Measurements from ENCODE around the gene GTF2H2C_2.
A peak's percentile ranks its signal among the peaks of the same experiment; 100 is the strongest.
"Not testable (repeated sequence)": the region's sequence is repeated elsewhere in the genome, so short reads cannot be mapped to it uniquely, and the experiment has no call there.

GTF2H2C_2 gene

DNA sequence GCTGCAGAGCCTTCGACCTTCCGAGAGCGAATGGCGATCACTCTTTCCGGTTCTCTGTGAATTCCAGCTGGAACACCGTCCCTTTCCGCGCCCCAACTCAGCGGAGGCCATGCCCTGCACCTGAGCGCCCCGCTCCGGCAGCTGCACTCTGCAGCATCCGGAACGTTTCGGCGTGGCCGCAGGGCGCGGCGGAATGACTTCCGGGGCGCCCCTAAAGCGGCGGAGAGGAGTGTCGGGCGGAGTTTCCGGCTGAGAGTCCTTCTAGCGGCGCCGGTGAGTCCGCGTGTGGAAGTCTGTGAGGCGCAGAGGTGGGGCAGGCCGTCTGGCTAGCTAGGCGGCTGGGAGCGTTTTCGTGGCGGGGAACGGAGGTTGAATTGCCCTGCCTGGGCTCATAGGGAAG lies at the start of gene GTF2H2C_2:
Gene GTF2H2C_2 (plus strand): TSS at position 252 of the 400 bp plus-strand sequence.
- H3K4me1 Mint-ChIP-seq; POLR2A ChIA-PET; H3K36me3 Mint-ChIP-seq (ENCODE audit: low read depth); H3K4me3 Mint-ChIP-seq; H3K27me3 Mint-ChIP-seq; intact Hi-C loops (cut with DNase I, micrococcal nuclease); H3K27ac Mint-ChIP-seq; CTCF ChIA-PET; H3K9me3 Mint-ChIP-seq (ENCODE audit: low read depth); DNase-seq: not testable (repeated sequence)
- peak; percentile 99 for ATAC-seq

DNA sequence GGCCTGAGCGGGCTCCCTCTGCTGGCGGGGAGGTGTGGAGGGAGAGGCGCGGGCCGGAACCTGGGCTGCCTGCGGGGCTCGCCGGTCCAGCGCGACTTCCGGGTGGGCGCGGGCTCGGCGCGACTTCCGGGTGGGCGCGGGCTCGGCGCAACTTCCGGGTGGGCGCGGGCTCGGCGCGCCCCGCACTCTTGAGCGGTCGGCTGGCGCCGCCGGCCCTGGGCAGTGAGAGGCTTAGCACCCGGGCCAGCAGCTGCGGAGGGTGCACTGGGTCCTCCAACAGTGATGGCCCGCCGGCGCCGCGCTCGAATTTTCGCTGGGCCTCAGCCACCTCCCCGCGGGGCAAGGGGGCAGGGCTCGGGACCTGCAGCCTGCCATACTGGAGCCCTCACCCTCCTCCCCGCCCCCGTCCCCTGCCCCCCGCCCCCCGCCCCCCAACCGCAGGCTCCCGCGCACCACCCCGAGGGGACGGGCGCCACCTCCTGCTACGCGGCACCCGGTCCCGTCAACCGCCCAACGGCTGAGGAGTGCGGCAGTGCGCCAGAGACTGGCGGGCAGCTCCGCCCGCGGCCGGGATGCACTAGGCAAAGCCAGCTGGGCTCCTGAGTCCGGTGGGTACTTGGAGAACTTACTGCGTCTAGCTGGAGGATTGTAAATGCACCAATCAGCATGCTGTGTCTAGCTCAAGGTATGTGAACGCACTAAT lies 14.0 kb upstream of the GTF2H2C_2 start:
- H3K27me3 Mint-ChIP-seq; H3K4me1 Mint-ChIP-seq; H3K4me3 Mint-ChIP-seq; H3K36me3 Mint-ChIP-seq (ENCODE audit: low read depth); intact Hi-C loops (cut with DNase I, micrococcal nuclease); H3K27ac Mint-ChIP-seq; POLR2A ChIA-PET; DNase-seq; CTCF ChIA-PET; ATAC-seq; H3K9me3 Mint-ChIP-seq (ENCODE audit: low read depth): not testable (repeated sequence)

DNA sequence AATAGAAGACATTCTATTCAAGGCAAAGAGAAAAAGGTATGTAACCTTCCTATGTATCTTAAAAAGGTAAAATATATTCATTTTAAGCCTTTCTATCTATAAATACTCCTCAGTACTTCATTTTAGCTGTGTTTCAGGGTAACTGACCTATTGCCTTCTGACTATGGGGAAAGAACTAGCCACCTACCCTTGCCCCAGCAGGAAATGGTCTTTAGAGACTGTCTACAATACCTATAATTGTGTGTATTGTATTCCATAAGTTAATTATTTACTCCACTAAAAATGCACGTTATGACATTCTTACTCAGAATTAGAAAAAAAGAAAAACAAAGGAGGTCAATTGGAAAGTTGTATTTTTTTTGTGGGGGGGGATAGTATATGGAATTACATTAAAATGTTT lies 6.2 kb downstream of the GTF2H2C_2 start:
- H3K4me3 Mint-ChIP-seq; POLR2A ChIA-PET; H3K9me3 Mint-ChIP-seq (ENCODE audit: low read depth); H3K27me3 Mint-ChIP-seq; ATAC-seq; DNase-seq; H3K4me1 Mint-ChIP-seq; H3K36me3 Mint-ChIP-seq (ENCODE audit: low read depth); intact Hi-C loops (cut with DNase I, micrococcal nuclease); H3K27ac Mint-ChIP-seq; CTCF ChIA-PET: not testable (repeated sequence)

DNA sequence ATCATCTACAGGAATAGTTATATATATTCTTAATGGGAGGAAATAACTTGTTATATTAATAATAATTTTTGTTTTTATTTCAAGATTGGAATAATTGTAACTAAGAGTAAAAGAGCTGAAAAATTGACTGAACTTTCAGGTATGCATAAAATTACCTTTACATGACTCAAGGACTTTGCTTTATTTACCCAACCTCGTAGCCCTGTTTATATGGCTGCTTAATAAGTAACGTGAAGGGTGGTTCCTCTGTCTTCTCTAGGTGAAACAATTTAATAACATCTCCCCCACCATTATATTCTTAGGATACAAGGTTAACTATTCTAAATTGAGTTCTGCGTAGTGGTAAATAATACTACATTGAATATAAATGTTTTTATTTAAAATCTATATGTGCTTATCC lies 8.0 kb downstream of the GTF2H2C_2 start:
- H3K4me1 Mint-ChIP-seq, H3K27ac Mint-ChIP-seq: not testable (repeated sequence)

DNA sequence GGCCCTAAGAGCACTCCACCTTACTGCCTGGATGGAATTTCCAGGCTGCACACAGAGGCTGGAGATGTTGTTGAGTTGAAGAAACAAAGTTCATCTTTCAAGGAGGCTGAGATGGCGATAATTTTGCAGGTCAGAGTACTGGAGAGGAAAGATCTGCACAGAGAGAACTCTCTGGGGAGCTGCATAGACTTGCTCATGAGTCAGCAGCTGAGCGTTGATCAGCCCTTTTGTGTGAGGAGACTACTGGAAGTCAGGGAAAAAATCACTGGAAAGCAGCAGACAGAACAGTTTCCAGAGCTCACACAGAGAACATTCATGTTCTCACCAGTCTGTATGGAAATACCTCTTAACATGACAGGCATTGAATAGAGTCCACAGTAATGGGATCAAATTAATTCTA lies 23.4 kb downstream of the GTF2H2C_2 start:
- POLR2A ChIA-PET; H3K27ac Mint-ChIP-seq; ATAC-seq; H3K27me3 Mint-ChIP-seq; H3K4me1 Mint-ChIP-seq; intact Hi-C loops (cut with DNase I, micrococcal nuclease); DNase-seq; H3K36me3 Mint-ChIP-seq (ENCODE audit: low read depth); H3K9me3 Mint-ChIP-seq (ENCODE audit: low read depth); H3K4me3 Mint-ChIP-seq; CTCF ChIA-PET: not testable (repeated sequence)

More for the DNA sequence above, 8.0 kb downstream of the GTF2H2C_2 start:
- DNase-seq; CTCF ChIA-PET; POLR2A ChIA-PET; H3K4me3 Mint-ChIP-seq; intact Hi-C loops (cut with DNase I, micrococcal nuclease); H3K9me3 Mint-ChIP-seq (ENCODE audit: low read depth); ATAC-seq; H3K27me3 Mint-ChIP-seq; H3K36me3 Mint-ChIP-seq (ENCODE audit: low read depth): not testable (repeated sequence)

DNA sequence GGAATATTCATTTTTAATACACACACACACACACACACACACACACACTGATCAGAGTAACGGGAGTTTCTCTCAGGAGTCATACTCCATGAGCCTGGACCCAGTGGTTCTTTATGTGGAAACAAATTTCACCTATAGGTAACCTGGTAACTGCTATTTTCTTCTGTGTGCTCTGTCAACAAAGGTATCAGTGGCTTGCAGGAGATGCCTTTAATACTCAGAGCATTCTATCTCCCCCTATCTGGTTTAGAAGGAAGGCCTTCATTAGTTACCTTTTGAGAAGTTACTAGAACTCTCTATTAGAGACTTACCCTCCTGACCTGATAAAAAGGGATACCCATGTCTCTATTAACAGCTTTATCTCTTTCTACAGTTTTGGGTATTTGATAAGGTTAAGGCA lies 34.4 kb downstream of the GTF2H2C_2 start:
- ATAC-seq; CTCF ChIA-PET; H3K27ac Mint-ChIP-seq; H3K4me3 Mint-ChIP-seq; H3K27me3 Mint-ChIP-seq; H3K36me3 Mint-ChIP-seq (ENCODE audit: low read depth); H3K9me3 Mint-ChIP-seq (ENCODE audit: low read depth); POLR2A ChIA-PET; intact Hi-C loops (cut with DNase I, micrococcal nuclease); DNase-seq; H3K4me1 Mint-ChIP-seq: not testable (repeated sequence)

DNA sequence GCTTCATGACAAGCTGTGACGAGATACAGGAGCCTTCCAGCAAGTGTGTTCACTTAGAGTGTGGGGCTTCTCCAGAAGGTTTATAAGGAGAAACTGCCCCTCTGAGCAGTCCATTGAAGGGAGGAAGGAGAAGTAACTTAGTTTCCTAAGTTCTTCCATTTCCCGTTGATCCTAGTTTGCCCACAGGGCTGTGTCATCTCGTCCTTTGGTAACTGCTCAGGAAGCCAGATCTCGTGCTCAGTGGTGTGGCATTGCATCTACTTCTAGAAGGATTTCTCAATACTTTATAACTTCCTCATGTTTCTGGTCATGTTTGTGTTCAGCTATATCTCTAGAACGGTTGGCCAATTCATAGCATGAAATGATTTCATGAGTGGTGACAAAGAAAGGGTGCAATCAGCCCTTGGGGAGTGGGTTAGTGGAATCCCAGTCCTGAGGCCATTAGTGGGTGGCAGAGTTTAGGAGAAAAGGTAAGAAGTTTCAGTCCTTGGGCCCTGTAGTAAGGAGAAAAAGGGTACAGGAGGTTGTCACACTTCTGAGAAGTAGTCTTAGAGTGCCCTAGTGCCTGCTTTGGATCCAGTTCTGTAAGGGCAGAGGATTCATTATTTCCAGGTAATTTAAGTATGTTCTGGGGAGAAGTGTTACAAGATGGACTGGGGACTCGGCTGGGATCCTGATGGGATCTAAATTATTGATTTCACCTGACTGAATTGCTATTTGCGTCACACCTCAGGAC lies 36.2 kb downstream of the GTF2H2C_2 start:
- H3K4me1 Mint-ChIP-seq; H3K27me3 Mint-ChIP-seq; intact Hi-C loops (cut with DNase I, micrococcal nuclease); POLR2A ChIA-PET; ATAC-seq; H3K27ac Mint-ChIP-seq; H3K36me3 Mint-ChIP-seq (ENCODE audit: low read depth); CTCF ChIA-PET; DNase-seq; H3K4me3 Mint-ChIP-seq; H3K9me3 Mint-ChIP-seq (ENCODE audit: low read depth): not testable (repeated sequence)

DNA sequence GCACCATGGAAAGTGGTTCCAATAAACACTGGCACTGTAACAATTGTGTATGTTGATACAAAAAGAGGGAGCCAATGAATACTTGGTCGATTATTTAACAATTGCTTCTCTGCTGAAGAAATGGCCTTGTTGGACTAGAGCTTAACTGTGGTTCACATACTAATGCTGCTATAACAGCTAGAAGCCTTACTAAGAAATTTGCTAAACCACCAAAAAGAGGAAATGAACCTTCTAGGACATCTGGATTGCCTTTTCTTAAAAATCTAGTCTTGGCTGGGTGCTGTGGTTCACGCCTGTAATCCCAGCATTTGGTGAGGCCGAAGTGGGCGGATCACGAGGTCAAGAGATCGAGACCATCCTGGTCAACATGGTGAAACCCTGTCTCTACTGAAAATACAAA lies 41.9 kb downstream of the GTF2H2C_2 start:
- ATAC-seq; POLR2A ChIA-PET; H3K27ac Mint-ChIP-seq; H3K9me3 Mint-ChIP-seq (ENCODE audit: low read depth); H3K36me3 Mint-ChIP-seq (ENCODE audit: low read depth); intact Hi-C loops (cut with DNase I, micrococcal nuclease); H3K4me1 Mint-ChIP-seq; DNase-seq; CTCF ChIA-PET; H3K27me3 Mint-ChIP-seq; H3K4me3 Mint-ChIP-seq: not testable (repeated sequence)

DNA sequence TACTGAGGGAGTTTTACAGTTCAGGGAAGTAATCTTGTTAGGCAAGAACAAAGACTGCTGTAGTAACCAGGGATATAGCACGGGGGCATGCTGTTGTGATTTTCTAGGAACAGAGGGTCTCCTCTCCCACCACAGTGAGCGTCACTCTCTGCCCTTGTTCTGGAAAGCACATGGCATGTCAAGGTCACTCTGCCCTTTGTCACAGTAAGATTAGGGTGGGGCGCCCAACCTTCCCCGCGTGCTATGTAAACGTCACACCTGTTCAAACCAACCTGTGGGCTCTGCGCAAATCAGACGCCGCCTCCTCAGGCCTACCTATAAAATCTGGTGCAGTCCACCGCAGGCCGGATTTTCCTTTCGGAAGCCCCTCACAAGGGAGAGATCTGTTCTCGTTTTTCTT lies 44.0 kb downstream of the GTF2H2C_2 start:
- H3K27ac Mint-ChIP-seq; H3K27me3 Mint-ChIP-seq; DNase-seq; H3K4me1 Mint-ChIP-seq; POLR2A ChIA-PET; H3K36me3 Mint-ChIP-seq (ENCODE audit: low read depth); H3K9me3 Mint-ChIP-seq (ENCODE audit: low read depth); ATAC-seq; H3K4me3 Mint-ChIP-seq; CTCF ChIA-PET; intact Hi-C loops (cut with DNase I, micrococcal nuclease): not testable (repeated sequence)

DNA sequence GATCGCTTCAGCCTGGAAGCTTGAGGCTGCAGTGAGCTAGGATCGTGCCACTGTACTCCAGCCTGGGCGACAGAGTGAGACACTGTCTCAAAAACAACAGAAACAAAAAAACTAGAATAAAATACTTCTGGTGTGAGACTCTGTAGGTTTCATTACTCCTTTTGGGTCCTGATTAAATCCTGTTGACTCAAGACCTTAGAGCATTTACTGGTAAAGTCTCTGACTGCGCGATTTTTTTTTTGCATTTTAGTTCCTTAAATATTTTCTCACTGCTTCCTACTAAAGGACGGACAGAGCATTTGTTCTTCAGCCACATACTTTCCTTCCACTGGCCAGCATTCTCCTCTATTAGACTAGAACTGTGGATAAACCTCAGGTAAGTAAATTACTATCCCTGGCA lies 46.8 kb downstream of the GTF2H2C_2 start:
- H3K9me3 Mint-ChIP-seq (ENCODE audit: low read depth); H3K27me3 Mint-ChIP-seq; H3K4me1 Mint-ChIP-seq; CTCF ChIA-PET; H3K27ac Mint-ChIP-seq; POLR2A ChIA-PET; ATAC-seq; H3K4me3 Mint-ChIP-seq; H3K36me3 Mint-ChIP-seq (ENCODE audit: low read depth); DNase-seq; intact Hi-C loops (cut with DNase I, micrococcal nuclease): not testable (repeated sequence)

DNA sequence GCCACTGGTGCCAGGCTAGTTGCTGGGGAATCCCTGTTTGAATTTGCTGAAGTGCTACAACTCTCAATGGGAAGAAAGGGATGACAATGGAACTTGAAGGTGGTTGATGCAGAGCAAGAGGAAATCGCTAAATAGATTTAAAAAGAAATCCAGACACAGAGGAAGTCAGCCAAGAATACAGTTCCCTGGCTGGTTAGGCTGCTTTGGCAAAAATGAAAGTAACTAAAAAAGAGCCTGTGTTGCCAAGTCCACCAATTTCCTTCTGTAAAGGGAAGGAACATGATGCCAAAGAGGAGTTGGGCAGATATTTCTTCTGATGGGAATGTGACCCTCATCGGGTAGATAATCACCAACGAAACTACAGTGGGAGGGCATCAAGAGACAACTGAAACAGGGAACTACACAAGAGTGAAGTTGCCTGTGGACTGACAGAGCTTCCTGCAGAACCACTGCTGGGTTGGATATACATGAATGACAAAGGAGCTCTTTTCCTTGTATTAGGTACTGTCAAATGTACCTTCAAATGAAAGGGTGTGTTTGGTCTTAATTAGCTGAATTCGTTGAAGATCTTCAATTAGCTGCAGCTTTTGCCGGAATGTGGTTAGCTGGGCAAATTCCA lies 49.0 kb downstream of the GTF2H2C_2 start:
- DNase-seq; H3K4me3 Mint-ChIP-seq; POLR2A ChIA-PET; H3K27me3 Mint-ChIP-seq; H3K4me1 Mint-ChIP-seq; ATAC-seq; intact Hi-C loops (cut with DNase I, micrococcal nuclease); CTCF ChIA-PET; H3K27ac Mint-ChIP-seq; H3K36me3 Mint-ChIP-seq (ENCODE audit: low read depth); H3K9me3 Mint-ChIP-seq (ENCODE audit: low read depth): not testable (repeated sequence)

DNA sequence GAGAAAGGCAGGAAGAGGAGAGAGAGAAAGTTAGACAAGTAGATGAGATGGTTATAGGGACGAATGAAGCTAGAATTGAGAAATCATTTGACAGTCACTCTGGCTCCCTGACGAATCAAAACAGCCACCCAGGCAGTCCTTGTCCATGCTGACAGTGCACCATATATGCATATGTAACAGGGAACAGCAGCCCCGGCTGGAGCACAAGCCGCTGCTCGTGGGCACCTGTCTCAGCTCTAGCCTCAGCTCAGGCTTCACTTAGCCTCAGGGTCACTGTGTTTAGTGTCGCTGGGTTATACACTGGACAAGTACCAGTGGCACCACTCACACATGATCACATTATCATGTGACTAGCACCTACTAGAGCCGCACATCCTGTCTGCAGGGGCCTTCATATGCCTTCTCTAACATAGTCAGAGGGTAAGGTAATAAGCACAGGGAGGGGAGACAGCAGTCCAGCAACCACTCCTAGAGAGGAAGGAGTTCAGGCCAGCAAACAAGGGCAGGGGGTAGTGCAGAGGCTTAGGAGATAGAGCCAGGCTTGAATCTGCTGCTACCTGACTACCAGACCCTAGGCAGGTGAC lies 54.9 kb downstream of the GTF2H2C_2 start:
- H3K36me3 Mint-ChIP-seq (ENCODE audit: low read depth); H3K27me3 Mint-ChIP-seq; H3K4me3 Mint-ChIP-seq; H3K9me3 Mint-ChIP-seq (ENCODE audit: low read depth); H3K4me1 Mint-ChIP-seq; DNase-seq; ATAC-seq; intact Hi-C loops (cut with DNase I, micrococcal nuclease); POLR2A ChIA-PET; H3K27ac Mint-ChIP-seq; CTCF ChIA-PET: not testable (repeated sequence)

Data from activated CD4-positive, alpha-beta T cell treated with anti-CD3 and anti-CD28 coated beads for 36 hours (primary cell).